Upper lobe of right lung (tissue), 1 donor: Measurements from ENCODE around the gene APBB2. TPM values are rescaled to one million over a fixed set of nuclear protein-coding genes. Genes with fewer than 3 reads are reported as not detected.

Source experiments
- ATAC-seq: fragments of 200-7000 bp; cut with Tn5 transposase; one replicate; pipeline ENCODE4 v1.9.1; 2020; ENCODE audit warnings: mild to moderate bottlenecking, moderate library complexity
- DNase-seq: peaks from one replicate; pipeline ENCODE4 v3.0.0-alpha.2; 2020
- H3K27ac ChIP-seq: fragments of 200-600 bp; one replicate; pipeline ENCODE4 v1.8.0; 2022
- H3K27me3 ChIP-seq: fragments of 200-600 bp; one replicate; pipeline ENCODE4 v1.8.0; 2022; ENCODE audit warnings: mild to moderate bottlenecking
- H3K36me3 ChIP-seq: fragments of 200-600 bp; one replicate; pipeline ENCODE4 v1.8.0; 2022
- H3K4me1 ChIP-seq: fragments of 200-600 bp; one replicate; pipeline ENCODE4 v1.8.0; 2022
- H3K4me3 ChIP-seq: fragments of 200-600 bp; one replicate; pipeline ENCODE4 v1.8.0; 2022; ENCODE audit warnings: mild to moderate bottlenecking
- H3K9me3 ChIP-seq: fragments of 200-600 bp; one replicate; pipeline ENCODE4 v1.8.0; 2022
- CTCF ChIP-seq: fragments of 200-600 bp; IDR thresholded peaks from one replicate; pipeline ENCODE4 v1.8.0; 2022; ENCODE audit warnings: antibody characterized with exemption
- intact Hi-C: fragments of 100-400 bp; cut with DNase I; formaldehyde crosslinking; loops from one replicate; pipeline ENCODE4 v1.11.0; 2022
- total RNA-seq: library from RNA; stranded (reverse); fragmentation: NEBNext Ultra II Directional; extraction: Animal tissue kit (Norgen Biotek cat#: 25700); gene quantifications from one replicate; pipeline ENCODE4 v1.2.1, GENCODE V29; 2021
- donor health status: DM: no; HTN: yes; CAD: no; lungs with severe emphysema.

Gene APBB2
- total RNA-seq, 1 donor from 2014 or later, result 88.2 TPM

- no peaks in the 10 kb centered on the region for H3K27me3 ChIP-seq
- DNase-seq (no peak), ATAC-seq (peak; percentile 46)
- H3K27ac ChIP-seq, result no peak overlapping the region
- no peaks in the 10 kb centered on the region for H3K36me3 ChIP-seq
- no peak for TF ChIP-seq CTCF
- intact Hi-C loops, result no loop called here
- peaks cover 37% of the 10 kb centered on the region for H3K4me1 ChIP-seq
- H3K9me3 ChIP-seq, result no peaks in the 10 kb centered on the region
- no peak overlapping the region for H3K4me3 ChIP-seq
Measured at GRCh38 chr4:41200486-41201017, 13.8 kb downstream of the APBB2 start.

GRCh38 chr4:41199788-41200187 is 14.6 kb downstream of the APBB2 start:
- Histone ChIP-seq H3K4me3 (no peak overlapping the region), H3K27me3 (no peaks in the 10 kb centered on the region), H3K36me3 (no peaks in the 10 kb centered on the region), H3K4me1 (peaks cover 30% of the 10 kb centered on the region), H3K27ac (no peak overlapping the region), H3K9me3 (no peaks in the 10 kb centered on the region)
- intact Hi-C loops, result no loop called here
- no peak for DNase-seq
- no peak for TF ChIP-seq CTCF
- no peak for ATAC-seq

DNA sequence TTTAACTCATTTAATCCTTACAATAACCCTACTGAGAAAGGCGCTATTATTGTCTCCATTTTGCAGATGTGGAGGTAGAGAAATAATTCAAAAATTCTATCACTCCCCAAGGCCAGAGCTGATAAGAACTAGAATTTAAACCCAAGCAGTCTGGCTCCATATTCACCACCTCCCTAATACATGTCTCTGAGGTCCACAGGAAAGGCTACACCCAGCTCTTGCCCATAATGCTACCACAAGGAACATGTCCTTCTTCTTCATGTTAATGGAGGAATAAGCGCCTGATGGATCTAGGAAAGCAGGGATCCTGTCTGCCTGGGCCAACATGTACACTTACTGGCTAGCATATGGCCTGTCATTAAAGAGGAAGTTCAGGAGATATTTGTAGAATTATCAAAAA is 16.3 kb downstream of the APBB2 start:
- ATAC-seq (no peak), DNase-seq (no peak)
- Histone ChIP-seq H3K27ac (no peak overlapping the region), H3K4me1 (peaks cover 12% of the 10 kb centered on the region), H3K36me3 (no peaks in the 10 kb centered on the region), H3K27me3 (no peaks in the 10 kb centered on the region), H3K4me3 (no peak overlapping the region), H3K9me3 (no peaks in the 10 kb centered on the region)
- intact Hi-C loops, result no loop called here
- no peak for TF ChIP-seq CTCF

DNA sequence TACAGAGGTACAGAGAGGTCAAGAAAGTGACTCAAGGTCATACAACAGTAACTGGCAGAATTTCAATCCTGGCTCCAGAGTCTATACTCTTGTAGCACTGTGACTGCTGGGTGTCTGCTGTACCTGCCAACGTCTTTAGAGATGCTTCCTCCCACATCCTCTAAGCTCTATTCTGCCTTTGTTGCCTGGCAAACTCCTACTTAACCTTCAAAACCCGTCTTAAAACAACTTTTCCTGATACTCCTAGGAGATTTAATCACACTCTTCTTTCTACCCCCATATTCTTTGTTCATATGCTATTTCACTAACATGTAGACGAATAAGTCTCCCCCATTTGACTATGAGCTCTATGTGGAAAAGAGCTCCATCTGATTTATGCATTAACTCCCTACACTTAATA is 16.8 kb downstream of the APBB2 start:
- DNase-seq (no peak), ATAC-seq (no peak)
- no peaks in the 10 kb centered on the region for H3K27me3 ChIP-seq
- H3K9me3 ChIP-seq, result no peaks in the 10 kb centered on the region
- H3K27ac ChIP-seq, result no peak overlapping the region
- peaks cover 8% of the 10 kb centered on the region for H3K4me1 ChIP-seq
- H3K36me3 ChIP-seq, result no peaks in the 10 kb centered on the region
- no peak for TF ChIP-seq CTCF
- intact Hi-C loops, result no loop called here
- no peak overlapping the region for H3K4me3 ChIP-seq

- no peaks in the 10 kb centered on the region for H3K27me3 ChIP-seq
- no peaks in the 10 kb centered on the region for H3K9me3 ChIP-seq
- no peak for TF ChIP-seq CTCF
- no peak for DNase-seq
- H3K4me3 ChIP-seq, result no peak overlapping the region
- H3K4me1 ChIP-seq, result peaks cover 2% of the 10 kb centered on the region
- no peak for ATAC-seq
- H3K27ac ChIP-seq, result no peak overlapping the region
- H3K36me3 ChIP-seq, result no peaks in the 10 kb centered on the region
- intact Hi-C loops, result no loop called here
Measured at GRCh38 chr4:41196633-41197332, 17.6 kb downstream of the APBB2 start.
